ENCODE results near the gene MICOS13. TPM values are rescaled to one million over a fixed set of nuclear protein-coding genes. Genes with fewer than 3 reads are reported as not detected.

Gene MICOS13
- total and polyA plus RNA-seq, 2 experiments from 2014 or later: 15.5 to 54.6 TPM

DNA sequence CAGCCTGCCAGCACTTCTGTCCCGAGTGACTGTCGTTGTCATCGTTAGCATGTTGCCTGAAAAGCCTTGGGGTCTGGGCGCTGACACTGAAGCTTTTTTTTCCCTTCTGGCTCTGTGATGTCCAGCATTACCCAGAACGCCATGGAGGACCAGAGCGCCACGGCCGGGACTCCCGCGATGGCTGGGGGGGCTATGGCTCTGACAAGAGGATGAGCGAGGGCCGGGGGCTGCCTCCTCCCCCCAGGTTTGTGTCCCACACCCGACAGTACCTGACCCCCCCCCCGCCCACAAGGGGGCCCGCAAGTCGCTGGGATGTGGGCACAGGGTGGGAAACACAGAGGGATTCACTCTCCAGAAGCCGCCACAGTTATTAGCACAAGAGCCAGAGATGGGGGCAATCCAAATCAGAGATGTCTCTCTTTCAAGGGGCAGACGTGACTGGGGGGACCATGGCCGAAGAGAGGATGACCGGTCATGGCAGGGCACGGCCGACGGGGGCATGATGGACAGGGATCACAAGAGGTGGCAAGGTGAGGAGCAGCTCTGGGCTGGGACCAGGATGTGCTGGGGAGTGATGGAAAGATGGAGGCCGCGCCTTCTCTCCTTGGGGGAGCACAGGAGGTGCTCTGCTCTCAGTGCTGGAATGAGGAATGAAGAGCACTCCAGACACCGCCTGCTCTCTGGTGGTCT, 13.2 kb downstream of the MICOS13 start:
- DNase-seq (ENCODE audit: low spot score): no peak

GRCh38 chr19:5665781-5666513, 14.4 kb downstream of the MICOS13 start:
- Histone ChIP-seq H3K79me2 (replicated peaks; ENCODE audit: insufficient read depth) (no peaks in the 10 kb centered on the region; the same call in 1 of the 2 replicates), H3K4me2 (no peak overlapping the region), H3K27ac (ENCODE audit: low read depth) (no peak overlapping the region), H3K4me3 (no peak overlapping the region), H3K27me3 (ENCODE audit: insufficient read depth) (no peaks in the 10 kb centered on the region), H3K9me2 (ENCODE audit: insufficient read depth) (no peaks in the 10 kb centered on the region), H3K36me3 (ENCODE audit: insufficient read depth) (peaks cover 45% of the 10 kb centered on the region), H2AFZ (no peak overlapping the region), H4K20me1 (replicated peaks; ENCODE audit: insufficient read depth) (peaks cover 16% of the 10 kb centered on the region), H3F3A (replicated peaks; ENCODE audit: low read depth) (peaks cover 11% of the 10 kb centered on the region), H3K4me1 (ENCODE audit: insufficient read depth) (0 out of 2 replicates have a peak, but pooled peaks cover 3% of the 10 kb centered on the region)
- Mint-ChIP-seq H3K36me3 (ENCODE audit: low read depth) (peaks cover 86% of the 10 kb centered on the region), H3K9me3 (no peaks in the 10 kb centered on the region), H3K4me1 (peaks cover 13% of the 10 kb centered on the region), H3K4me3 (no peak overlapping the region), H3K27ac (no peak overlapping the region), H3K27me3 (ENCODE audit: insufficient read depth, low read depth, poor library complexity) (peaks cover 13% of the 10 kb centered on the region)
- no peak for ATAC-seq
- DNase-seq (ENCODE audit: low spot score): peak; percentile 19
- no peak for TF ChIP-seq ZNF114 (CRISPR knock-in tag; IDR thresholded peaks at IDR 0.05)
- TF ChIP-seq CTCF (conservative IDR thresholded peaks at IDR 0.05; ENCODE audit: low read depth in 2 of 2): peak in 1 of 2 experiments; percentile 24; a peak in 2 of 4 replicates

More for the DNA sequence above, 13.2 kb downstream of the MICOS13 start:
- Mint-ChIP-seq H3K4me3 (no peak overlapping the region; the same call in 2 of the 3 replicates), H3K9me3 (no peaks in the 10 kb centered on the region), H3K4me1 (peaks cover 13% of the 10 kb centered on the region), H3K36me3 (ENCODE audit: low read depth) (peaks cover 82% of the 10 kb centered on the region), H3K27ac (peak overlapping the region; percentile 96), H3K27me3 (ENCODE audit: insufficient read depth, low read depth, poor library complexity) (peaks cover 15% of the 10 kb centered on the region)
- Histone ChIP-seq H3K4me1 (ENCODE audit: insufficient read depth) (0 out of 2 replicates have a peak, but pooled peaks cover 3% of the 10 kb centered on the region), H3K79me2 (replicated peaks; ENCODE audit: insufficient read depth) (no peaks in the 10 kb centered on the region; the same call in 1 of the 2 replicates), H3K27me3 (ENCODE audit: insufficient read depth) (no peaks in the 10 kb centered on the region), H2AFZ (no peak overlapping the region), H3K36me3 (ENCODE audit: insufficient read depth) (peaks cover 39% of the 10 kb centered on the region), H3K4me2 (0 out of 2 replicates have a peak overlapping the region, but pooled peaks have one; percentile 14), H3K9me2 (ENCODE audit: insufficient read depth) (no peaks in the 10 kb centered on the region), H4K20me1 (replicated peaks; ENCODE audit: insufficient read depth) (peaks cover 16% of the 10 kb centered on the region), H3K4me3 (no peak overlapping the region), H3F3A (replicated peaks; ENCODE audit: low read depth) (peaks cover 14% of the 10 kb centered on the region), H3K27ac (ENCODE audit: low read depth) (no peak overlapping the region)
- ATAC-seq: peak; percentile 11
- TF ChIP-seq ETS1 (IDR thresholded peaks at IDR 0.05) (no peak), EZH2phosphoT487 (IDR thresholded peaks at IDR 0.05; ENCODE audit: unreplicated experiment) (no peak), STAT1 (IDR thresholded peaks at IDR 0.05; ENCODE audit: unreplicated experiment) (no peak), ZNF331 (CRISPR knock-in tag; IDR thresholded peaks at IDR 0.05; ENCODE audit: low read depth) (no peak), EZH2 (IDR thresholded peaks at IDR 0.05; ENCODE audit: low read depth, unreplicated experiment) (no peak)
- TF ChIP-seq, protein P1, sequence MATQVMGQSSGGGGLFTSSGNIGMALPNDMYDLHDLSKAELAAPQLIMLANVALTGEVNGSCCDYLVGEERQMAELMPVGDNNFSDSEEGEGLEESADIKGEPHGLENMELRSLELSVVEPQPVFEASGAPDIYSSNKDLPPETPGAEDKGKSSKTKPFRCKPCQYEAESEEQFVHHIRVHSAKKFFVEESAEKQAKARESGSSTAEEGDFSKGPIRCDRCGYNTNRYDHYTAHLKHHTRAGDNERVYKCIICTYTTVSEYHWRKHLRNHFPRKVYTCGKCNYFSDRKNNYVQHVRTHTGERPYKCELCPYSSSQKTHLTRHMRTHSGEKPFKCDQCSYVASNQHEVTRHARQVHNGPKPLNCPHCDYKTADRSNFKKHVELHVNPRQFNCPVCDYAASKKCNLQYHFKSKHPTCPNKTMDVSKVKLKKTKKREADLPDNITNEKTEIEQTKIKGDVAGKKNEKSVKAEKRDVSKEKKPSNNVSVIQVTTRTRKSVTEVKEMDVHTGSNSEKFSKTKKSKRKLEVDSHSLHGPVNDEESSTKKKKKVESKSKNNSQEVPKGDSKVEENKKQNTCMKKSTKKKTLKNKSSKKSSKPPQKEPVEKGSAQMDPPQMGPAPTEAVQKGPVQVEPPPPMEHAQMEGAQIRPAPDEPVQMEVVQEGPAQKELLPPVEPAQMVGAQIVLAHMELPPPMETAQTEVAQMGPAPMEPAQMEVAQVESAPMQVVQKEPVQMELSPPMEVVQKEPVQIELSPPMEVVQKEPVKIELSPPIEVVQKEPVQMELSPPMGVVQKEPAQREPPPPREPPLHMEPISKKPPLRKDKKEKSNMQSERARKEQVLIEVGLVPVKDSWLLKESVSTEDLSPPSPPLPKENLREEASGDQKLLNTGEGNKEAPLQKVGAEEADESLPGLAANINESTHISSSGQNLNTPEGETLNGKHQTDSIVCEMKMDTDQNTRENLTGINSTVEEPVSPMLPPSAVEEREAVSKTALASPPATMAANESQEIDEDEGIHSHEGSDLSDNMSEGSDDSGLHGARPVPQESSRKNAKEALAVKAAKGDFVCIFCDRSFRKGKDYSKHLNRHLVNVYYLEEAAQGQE (IDR thresholded peaks at IDR 0.05; ENCODE audit: unreplicated experiment): no peak

All from GM23338 (cell line).